Panc1 (cell line): ENCODE data around the gene NFAT5. TPM values are rescaled to one million over a fixed set of nuclear protein-coding genes. Genes with fewer than 3 reads are reported as not detected.

Experiments
- ATAC-seq: fragments of 200-7000 bp; cut with Tn5 transposase; 2 replicates; pipeline ENCODE4 v1.9.1; 2020; ENCODE audit warnings: mild to moderate bottlenecking, moderate library complexity
- BruUV-seq: library from RNA; stranded (reverse); fragments of 400-500 nt; replicated peaks from 2 replicates; lab custom pipeline; 2021; lab: Mats Ljungman, UMichigan
- CTCF ChIA-PET: fragments of 300-600 bp; sonication (Branson Sonifier 250); formaldehyde crosslinking; loops from one replicate; lab custom pipeline; 2022; ENCODE audit warnings: antibody characterized with exemption; lab: Charles Lee
- POLR2A ChIA-PET: fragments of 300-600 bp; sonication (Branson Sonifier 250); formaldehyde crosslinking; loops from one replicate; lab custom pipeline; 2022; ENCODE audit warnings: antibody characterized with exemption; lab: Charles Lee
- DNase-seq: peaks from one replicate; pipeline ENCODE4 v3.0.0-alpha.2; 2010; ENCODE audit warnings: low read depth, low spot score
- H3K27ac ChIP-seq: 2 replicates; pipeline ENCODE4 v1.5.1; 2011; ENCODE audit warnings: mild to moderate bottlenecking, low read length, inconsistent platforms
- H3K27me3 ChIP-seq: fragments of 200-500 bp; sonication (Bioruptor generic); 2 replicates; pipeline ENCODE4 v1.6.0; 2014; ENCODE audit warnings: low read length, inconsistent platforms; ENCODE audit not compliant: control insufficient read depth, insufficient read depth
- H3K36me3 ChIP-seq: fragments of 200-500 bp; sonication (Bioruptor generic); 2 replicates; pipeline ENCODE4 v1.5.1; 2014; ENCODE audit warnings: inconsistent platforms, mild to moderate bottlenecking, low read length, moderate library complexity; ENCODE audit not compliant: control insufficient read depth, insufficient read depth
- H3K4me1 ChIP-seq: 2 replicates; pipeline ENCODE4 v1.5.1; 2011; ENCODE audit warnings: inconsistent platforms, mild to moderate bottlenecking, low read length, moderate library complexity; ENCODE audit not compliant: control insufficient read depth, insufficient read depth
- H3K4me3 ChIP-seq, 2 experiments: 2 replicates each; pipeline ENCODE4 v1.5.1; 2011 to 2012; ENCODE audit warnings: low read depth in 2 of 2, low read length in 2 of 2, mild to moderate bottlenecking in 2 of 2, inconsistent platforms in 1 of 2, moderate library complexity in 1 of 2
- H3K9me3 ChIP-seq: fragments of 200-500 bp; sonication (Bioruptor generic); 2 replicates; pipeline ENCODE4 v1.5.1; 2014; ENCODE audit warnings: low read depth, mild to moderate bottlenecking, inconsistent platforms, low read length, moderate library complexity; ENCODE audit not compliant: control insufficient read depth, insufficient read depth
- POLR2AphosphoS5 ChIP-seq: IDR thresholded peaks from 2 replicates; pipeline ENCODE4 v1.6.1; 2012; ENCODE audit warnings: mild to moderate bottlenecking, low read depth, low read length, moderate library complexity
- SIN3A ChIP-seq: IDR thresholded peaks from 2 replicates; pipeline ENCODE4 v1.6.1; 2012; ENCODE audit warnings: low read depth, mild to moderate bottlenecking, low read length, moderate library complexity, borderline replicate concordance; ENCODE audit not compliant: insufficient read depth
- TCF7L2 ChIP-seq: IDR thresholded peaks from 2 replicates; pipeline ENCODE4 v1.6.1; 2011; ENCODE audit warnings: mild to moderate bottlenecking, low read depth, low read length, inconsistent platforms
- in situ Hi-C: cut with HindIII; loops from 2 replicates; pipeline ENCODE4 v1.10.0; 2016; ENCODE audit warnings: low sequenced_read_pairs, low pct_unique_long_range_greater_than_20kb
- intact Hi-C: fragments of 100-400 bp; cut with micrococcal nuclease; formaldehyde crosslinking; loops from one replicate; pipeline ENCODE4 v1.10.0; 2022; ENCODE audit not compliant: unreplicated experiment
- total RNA-seq: library from RNA; stranded (reverse); gene quantifications from one replicate; pipeline ENCODE4 v1.2.1, GENCODE V29; 2021; ENCODE audit not compliant: unreplicated experiment
- TF ChIP-seq, protein P1 (sequence below): fragments of 450-650 bp; IDR thresholded peaks from 2 replicates; pipeline ENCODE4 v1.5.1; 2017; ENCODE audit warnings: mild to moderate bottlenecking
- TF ChIP-seq, protein P2 (sequence below), 2 experiments: IDR thresholded peaks; 2 replicates each; pipeline ENCODE4 v1.6.1; 2011 to 2012; ENCODE audit warnings: low read depth in 2 of 2, control low read depth in 1 of 2, low read length in 1 of 2, mild to moderate bottlenecking in 1 of 2, moderate library complexity in 1 of 2; ENCODE audit not compliant: insufficient read depth in 1 of 2

The NFAT5 gene
- total RNA-seq, 1 experiment from 2014 or later, result 57.0 TPM

DNA sequence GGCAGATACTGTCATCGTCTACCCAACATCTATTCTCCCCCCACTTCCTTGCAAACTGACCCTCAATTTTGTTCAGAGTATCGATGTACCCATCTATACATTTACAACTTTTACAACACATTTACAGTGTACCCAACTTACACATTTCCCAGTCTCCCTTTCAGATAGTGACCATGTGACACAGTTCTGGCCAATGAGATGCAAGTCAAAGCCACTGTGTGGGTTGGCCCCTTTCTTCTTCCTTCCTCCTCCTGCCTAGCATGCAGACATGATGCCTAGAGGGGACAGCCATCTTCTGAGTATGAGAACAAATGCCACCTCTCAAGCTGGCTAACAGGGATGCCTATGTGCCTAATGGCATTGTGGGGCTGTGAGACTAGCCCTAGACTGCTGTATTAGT lies 11.3 kb upstream of the NFAT5 start:
- H3K9me3 ChIP-seq, result no peaks in the 10 kb centered on the region
- ATAC-seq (no peak), DNase-seq (no peak)
- intact Hi-C loops (no loop called here), in situ Hi-C loops (no loop called here)
- no TSS peak for BruUV-seq
- TF ChIP-seq TCF7L2, result no peak
- TF ChIP-seq, protein P1, sequence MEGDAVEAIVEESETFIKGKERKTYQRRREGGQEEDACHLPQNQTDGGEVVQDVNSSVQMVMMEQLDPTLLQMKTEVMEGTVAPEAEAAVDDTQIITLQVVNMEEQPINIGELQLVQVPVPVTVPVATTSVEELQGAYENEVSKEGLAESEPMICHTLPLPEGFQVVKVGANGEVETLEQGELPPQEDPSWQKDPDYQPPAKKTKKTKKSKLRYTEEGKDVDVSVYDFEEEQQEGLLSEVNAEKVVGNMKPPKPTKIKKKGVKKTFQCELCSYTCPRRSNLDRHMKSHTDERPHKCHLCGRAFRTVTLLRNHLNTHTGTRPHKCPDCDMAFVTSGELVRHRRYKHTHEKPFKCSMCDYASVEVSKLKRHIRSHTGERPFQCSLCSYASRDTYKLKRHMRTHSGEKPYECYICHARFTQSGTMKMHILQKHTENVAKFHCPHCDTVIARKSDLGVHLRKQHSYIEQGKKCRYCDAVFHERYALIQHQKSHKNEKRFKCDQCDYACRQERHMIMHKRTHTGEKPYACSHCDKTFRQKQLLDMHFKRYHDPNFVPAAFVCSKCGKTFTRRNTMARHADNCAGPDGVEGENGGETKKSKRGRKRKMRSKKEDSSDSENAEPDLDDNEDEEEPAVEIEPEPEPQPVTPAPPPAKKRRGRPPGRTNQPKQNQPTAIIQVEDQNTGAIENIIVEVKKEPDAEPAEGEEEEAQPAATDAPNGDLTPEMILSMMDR, result no peak
- ChIA-PET CTCF (no interaction called here), POLR2A (no interaction called here)
- H3K27me3 ChIP-seq, result no peaks in the 10 kb centered on the region
- H3K4me3 ChIP-seq, result no peak overlapping the region
- no peak overlapping the region; the same call in 1 of the 2 replicates for H3K27ac ChIP-seq
- no peaks in the 10 kb centered on the region for H3K36me3 ChIP-seq
- H3K4me1 ChIP-seq, result no peaks in the 10 kb centered on the region

DNA sequence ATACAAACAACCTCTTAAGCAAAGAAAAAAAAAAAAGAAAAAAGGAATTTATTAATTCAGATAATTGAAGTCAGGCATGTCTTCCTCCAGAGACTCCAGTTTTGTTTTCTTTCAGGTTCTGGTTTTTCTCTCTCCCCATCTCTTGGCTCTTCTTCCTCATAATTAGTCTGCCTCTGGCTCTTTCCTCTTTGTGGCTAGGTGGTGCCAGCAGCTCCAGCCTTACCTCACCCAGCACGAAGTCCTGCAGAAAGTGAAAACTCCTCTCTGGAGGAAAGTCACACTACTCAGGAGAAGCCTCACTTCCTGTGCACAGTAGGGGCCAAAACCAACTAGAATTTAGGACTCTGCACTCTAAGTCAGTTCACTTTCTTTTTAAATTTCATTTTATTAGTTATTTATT lies 10.3 kb upstream of the NFAT5 start:
- DNase-seq (no peak), ATAC-seq (no peak)
- Histone ChIP-seq H3K4me1 (no peaks in the 10 kb centered on the region; the same call in 1 of the 2 replicates), H3K4me3 (no peak overlapping the region), H3K27ac (no peak overlapping the region), H3K27me3 (no peaks in the 10 kb centered on the region), H3K9me3 (no peaks in the 10 kb centered on the region), H3K36me3 (no peaks in the 10 kb centered on the region)
- ChIA-PET POLR2A (no interaction called here), CTCF (no interaction called here)
- no TSS peak for BruUV-seq
- TF ChIP-seq TCF7L2 (no peak), SIN3A (no peak), POLR2AphosphoS5 (no peak)
- TF ChIP-seq, protein P2, sequence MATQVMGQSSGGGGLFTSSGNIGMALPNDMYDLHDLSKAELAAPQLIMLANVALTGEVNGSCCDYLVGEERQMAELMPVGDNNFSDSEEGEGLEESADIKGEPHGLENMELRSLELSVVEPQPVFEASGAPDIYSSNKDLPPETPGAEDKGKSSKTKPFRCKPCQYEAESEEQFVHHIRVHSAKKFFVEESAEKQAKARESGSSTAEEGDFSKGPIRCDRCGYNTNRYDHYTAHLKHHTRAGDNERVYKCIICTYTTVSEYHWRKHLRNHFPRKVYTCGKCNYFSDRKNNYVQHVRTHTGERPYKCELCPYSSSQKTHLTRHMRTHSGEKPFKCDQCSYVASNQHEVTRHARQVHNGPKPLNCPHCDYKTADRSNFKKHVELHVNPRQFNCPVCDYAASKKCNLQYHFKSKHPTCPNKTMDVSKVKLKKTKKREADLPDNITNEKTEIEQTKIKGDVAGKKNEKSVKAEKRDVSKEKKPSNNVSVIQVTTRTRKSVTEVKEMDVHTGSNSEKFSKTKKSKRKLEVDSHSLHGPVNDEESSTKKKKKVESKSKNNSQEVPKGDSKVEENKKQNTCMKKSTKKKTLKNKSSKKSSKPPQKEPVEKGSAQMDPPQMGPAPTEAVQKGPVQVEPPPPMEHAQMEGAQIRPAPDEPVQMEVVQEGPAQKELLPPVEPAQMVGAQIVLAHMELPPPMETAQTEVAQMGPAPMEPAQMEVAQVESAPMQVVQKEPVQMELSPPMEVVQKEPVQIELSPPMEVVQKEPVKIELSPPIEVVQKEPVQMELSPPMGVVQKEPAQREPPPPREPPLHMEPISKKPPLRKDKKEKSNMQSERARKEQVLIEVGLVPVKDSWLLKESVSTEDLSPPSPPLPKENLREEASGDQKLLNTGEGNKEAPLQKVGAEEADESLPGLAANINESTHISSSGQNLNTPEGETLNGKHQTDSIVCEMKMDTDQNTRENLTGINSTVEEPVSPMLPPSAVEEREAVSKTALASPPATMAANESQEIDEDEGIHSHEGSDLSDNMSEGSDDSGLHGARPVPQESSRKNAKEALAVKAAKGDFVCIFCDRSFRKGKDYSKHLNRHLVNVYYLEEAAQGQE (IDR thresholded peaks at IDR 0.05; ENCODE audit: insufficient read depth in 1 of 2, low read depth in 2 of 2, low read length in 1 of 2), result no peak
- TF ChIP-seq, protein P1, result no peak
- intact Hi-C loops (no loop called here), in situ Hi-C loops (no loop called here)
